Activated T-cell treated with anti-CD3 and anti-CD28 coated beads, Interleukin-2, amount 50 U/mL, for 72 hours (primary cell): ENCODE data around the gene SNRNP48. TPM values are rescaled to one million over a fixed set of nuclear protein-coding genes. Genes with fewer than 3 reads are reported as not detected.

Experiments used
- ATAC-seq, 2 donors: fragments of 150-1000 bp; cut with Tn5 transposase; replicated peaks in 1 of 2; 2 replicates each; pipeline ENCODE4 v1.10.0; 2021; ENCODE audit warnings: moderate library complexity in 2 of 2, mild to moderate bottlenecking in 1 of 2
- DNase-seq, 2 donors: peaks; one replicate each; pipeline ENCODE4 v3.0.0; 2021 to 2022; ENCODE audit warnings: mixed read lengths in 1 of 2
- H3K27ac Mint-ChIP-seq: one replicate; pipeline ENCODE4 v1.8.0; 2022; ENCODE audit warnings: mild to moderate bottlenecking, moderate library complexity, mixed read lengths
- H3K27me3 Mint-ChIP-seq: one replicate; pipeline ENCODE4 v1.8.0; 2022; ENCODE audit warnings: low read depth, mixed read lengths
- H3K36me3 Mint-ChIP-seq, 2 donors: one replicate each; pipeline ENCODE4 v1.8.0; 2022; ENCODE audit warnings: mixed read lengths in 2 of 2, mild to moderate bottlenecking in 1 of 2; ENCODE audit not compliant: insufficient read depth in 2 of 2
- H3K4me1 Mint-ChIP-seq: one replicate; pipeline ENCODE4 v1.8.0; 2022; ENCODE audit warnings: low read depth, mixed read lengths
- H3K4me3 Mint-ChIP-seq, 2 donors: one replicate each; pipeline ENCODE4 v1.8.0; 2022; ENCODE audit warnings: mild to moderate bottlenecking in 2 of 2, mixed read lengths in 2 of 2, moderate library complexity in 2 of 2
- H3K9me3 Mint-ChIP-seq, 2 donors: one replicate each; pipeline ENCODE4 v1.8.0; 2022; ENCODE audit warnings: mixed read lengths in 2 of 2
- total RNA-seq, 2 donors: library from RNA; stranded (reverse); gene quantifications; one replicate each; pipeline ENCODE4 v1.2.3, GENCODE V29; 2022

Gene SNRNP48
- 10 to 100 TPM; 23.8 to 26.9 TPM for total RNA-seq

- H3K27me3 Mint-ChIP-seq, result no peaks in the 10 kb centered on the region
- H3K4me1 Mint-ChIP-seq, result peaks cover 49% of the 10 kb centered on the region
- DNase-seq (peak; percentile 94), ATAC-seq (peak; percentile 100)
- no peaks in the 10 kb centered on the region for H3K9me3 Mint-ChIP-seq
- H3K36me3 Mint-ChIP-seq, result peaks cover 5 to 7% of the 10 kb centered on the region in 2 donors
- H3K27ac Mint-ChIP-seq, result peak within 1 kb of the TSS; percentile 93
- H3K4me3 Mint-ChIP-seq, result peak within 1 kb of the TSS; percentile 94 to 98
Observed at GRCh38 chr6:7589949-7590917, at the start of gene SNRNP48. TSS of gene SNRNP48 (plus strand) at chr6:7590198. CDS start at chr6:7590258, 60 bp downstream.

- DNase-seq (no peak), ATAC-seq (no peak)
- peaks cover 0 to 5% of the 10 kb centered on the region in 2 donors for H3K36me3 Mint-ChIP-seq
- H3K4me1 Mint-ChIP-seq, result peaks cover 7% of the 10 kb centered on the region
- peaks cover 72% of the 10 kb centered on the region for H3K27me3 Mint-ChIP-seq
- no peak overlapping the region for H3K27ac Mint-ChIP-seq
- H3K4me3 Mint-ChIP-seq, result peak overlapping the region; percentile 72 to 83
- no peaks in the 10 kb centered on the region for H3K9me3 Mint-ChIP-seq
Observed at GRCh38 chr6:7540595-7540994, 49.4 kb upstream of the SNRNP48 start.

- ATAC-seq (peak; percentile 86 to 87), DNase-seq (peak; percentile 44 to 60)
- H3K9me3 Mint-ChIP-seq, result no peaks in the 10 kb centered on the region
- peaks cover 0 to 5% of the 10 kb centered on the region in 2 donors for H3K36me3 Mint-ChIP-seq
- H3K4me1 Mint-ChIP-seq, result peaks cover 7% of the 10 kb centered on the region
- no peak within 1 kb of the TSS for H3K27ac Mint-ChIP-seq
- H3K4me3 Mint-ChIP-seq, result peak within 1 kb of the TSS; percentile 91 to 93
- H3K27me3 Mint-ChIP-seq, result peaks cover 77% of the 10 kb centered on the region
Observed at GRCh38 chr6:7541175-7542064, 48.6 kb upstream of the SNRNP48 start, which contains the start of gene DSP. TSS of gene DSP (plus strand) at chr6:7541671. CDS start at chr6:7541916, 245 bp downstream.

GRCh38 chr6:7542065-7542873, 47.7 kb upstream of the SNRNP48 start:
- Mint-ChIP-seq H3K4me3 (peak overlapping the region; percentile 91 to 93), H3K4me1 (peaks cover 7% of the 10 kb centered on the region), H3K27ac (no peak overlapping the region), H3K9me3 (no peaks in the 10 kb centered on the region), H3K36me3 (peaks cover 0 to 5% of the 10 kb centered on the region in 2 donors), H3K27me3 (peaks cover 76% of the 10 kb centered on the region)
- DNase-seq (peak; percentile 8 to 17), ATAC-seq (peak; percentile 10 to 16)

- ATAC-seq (no peak), DNase-seq (no peak)
- no peak overlapping the region for H3K27ac Mint-ChIP-seq
- peaks cover 7% of the 10 kb centered on the region for H3K4me1 Mint-ChIP-seq
- H3K9me3 Mint-ChIP-seq, result no peaks in the 10 kb centered on the region
- peaks cover 0 to 5% of the 10 kb centered on the region in 2 donors for H3K36me3 Mint-ChIP-seq
- H3K27me3 Mint-ChIP-seq, result peaks cover 70% of the 10 kb centered on the region
- H3K4me3 Mint-ChIP-seq, result peak overlapping the region; percentile 91 to 93
Observed at GRCh38 chr6:7542874-7543624, 46.9 kb upstream of the SNRNP48 start.

GRCh38 chr6:7543789-7544424, 46.1 kb upstream of the SNRNP48 start:
- no peaks in the 10 kb centered on the region for H3K9me3 Mint-ChIP-seq
- no peak overlapping the region for H3K27ac Mint-ChIP-seq
- H3K36me3 Mint-ChIP-seq, result peaks cover 0 to 2% of the 10 kb centered on the region in 2 donors
- H3K4me1 Mint-ChIP-seq, result peaks cover 7% of the 10 kb centered on the region
- H3K27me3 Mint-ChIP-seq, result peaks cover 69% of the 10 kb centered on the region
- ATAC-seq (no peak), DNase-seq (no peak)
- H3K4me3 Mint-ChIP-seq, result peak overlapping the region in 1 of 2 donors; percentile 49

- Mint-ChIP-seq H3K4me3 (no peak overlapping the region), H3K9me3 (no peaks in the 10 kb centered on the region), H3K27me3 (peaks cover 67% of the 10 kb centered on the region), H3K27ac (no peak overlapping the region), H3K36me3 (peaks cover 0 to 2% of the 10 kb centered on the region in 2 donors), H3K4me1 (peaks cover 7% of the 10 kb centered on the region)
- no peak for DNase-seq
- no peak for ATAC-seq
Observed at GRCh38 chr6:7544597-7544996, 45.4 kb upstream of the SNRNP48 start.

- Mint-ChIP-seq H3K9me3 (no peaks in the 10 kb centered on the region), H3K4me1 (peaks cover 7% of the 10 kb centered on the region), H3K4me3 (no peak overlapping the region), H3K27me3 (peaks cover 58% of the 10 kb centered on the region), H3K27ac (no peak overlapping the region), H3K36me3 (peaks cover 0 to 2% of the 10 kb centered on the region in 2 donors)
- DNase-seq, result no peak
- ATAC-seq, result no peak
Observed at GRCh38 chr6:7545316-7546019, 44.5 kb upstream of the SNRNP48 start.

- Mint-ChIP-seq H3K4me1 (peaks cover 1% of the 10 kb centered on the region), H3K36me3 (peaks cover 0 to 2% of the 10 kb centered on the region in 2 donors), H3K9me3 (no peaks in the 10 kb centered on the region), H3K27me3 (peaks cover 53% of the 10 kb centered on the region), H3K4me3 (no peak overlapping the region), H3K27ac (no peak overlapping the region)
- ATAC-seq, result no peak
- no peak for DNase-seq
Observed at GRCh38 chr6:7546020-7546369, 44.0 kb upstream of the SNRNP48 start.

- Mint-ChIP-seq H3K27me3 (peaks cover 52% of the 10 kb centered on the region), H3K4me1 (no peaks in the 10 kb centered on the region), H3K4me3 (no peak overlapping the region), H3K27ac (no peak overlapping the region), H3K9me3 (no peaks in the 10 kb centered on the region), H3K36me3 (peaks cover 0 to 2% of the 10 kb centered on the region in 2 donors)
- no peak for DNase-seq
- no peak for ATAC-seq
Observed at GRCh38 chr6:7546383-7546782, 43.6 kb upstream of the SNRNP48 start.

- DNase-seq (no peak), ATAC-seq (no peak)
- Mint-ChIP-seq H3K4me1 (no peaks in the 10 kb centered on the region), H3K36me3 (no peaks in the 10 kb centered on the region), H3K27ac (no peak overlapping the region), H3K27me3 (peaks cover 52% of the 10 kb centered on the region), H3K9me3 (no peaks in the 10 kb centered on the region), H3K4me3 (no peak overlapping the region)
Observed at GRCh38 chr6:7546896-7547295, 43.1 kb upstream of the SNRNP48 start.
